ENCODE results near the gene OSBPL9. TPM values are rescaled to one million over a fixed set of nuclear protein-coding genes. Genes with fewer than 3 reads are reported as not detected.

OSBPL9 gene
- total RNA-seq, 1 donor from 2014 or later, result 103 TPM

DNA sequence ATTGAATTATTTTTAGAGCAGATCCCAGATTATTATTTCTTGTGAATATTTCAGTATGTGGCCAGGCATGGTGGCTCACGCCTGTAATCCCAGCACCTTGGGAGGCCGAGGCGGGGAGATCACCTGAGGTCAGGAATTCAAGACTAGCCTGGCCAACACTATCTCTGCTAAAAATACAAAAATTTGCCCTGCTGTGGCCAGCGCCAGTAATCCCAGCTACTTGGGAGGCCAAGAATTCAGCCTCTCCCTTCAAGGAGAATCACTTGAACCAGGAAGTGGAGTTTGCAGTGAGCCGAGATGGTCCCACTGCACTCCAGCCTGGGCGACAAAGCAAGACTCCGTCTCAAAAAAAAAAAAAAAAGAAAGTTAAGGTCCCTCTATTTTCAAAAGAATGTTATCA, 4.3 kb downstream of the OSBPL9 start:
- H3K27me3 Mint-ChIP-seq (ENCODE audit: low read depth), result no peaks in the 10 kb centered on the region
- peaks cover 47% of the 10 kb centered on the region for H3K4me1 Mint-ChIP-seq
- TF ChIP-seq CTCF (IDR thresholded peaks at IDR 0.05; ENCODE audit: unreplicated experiment), result no peak
- DNase-seq (ENCODE audit: low spot score in 2 of 2, unreplicated experiment in 2 of 2), result no peak
- no peaks in the 10 kb centered on the region for H3K9me3 Mint-ChIP-seq
- H3K36me3 Mint-ChIP-seq, result no peaks in the 10 kb centered on the region
- no peak overlapping the region for H3K4me3 Mint-ChIP-seq
- H3K27ac Mint-ChIP-seq, result no peak overlapping the region

DNA sequence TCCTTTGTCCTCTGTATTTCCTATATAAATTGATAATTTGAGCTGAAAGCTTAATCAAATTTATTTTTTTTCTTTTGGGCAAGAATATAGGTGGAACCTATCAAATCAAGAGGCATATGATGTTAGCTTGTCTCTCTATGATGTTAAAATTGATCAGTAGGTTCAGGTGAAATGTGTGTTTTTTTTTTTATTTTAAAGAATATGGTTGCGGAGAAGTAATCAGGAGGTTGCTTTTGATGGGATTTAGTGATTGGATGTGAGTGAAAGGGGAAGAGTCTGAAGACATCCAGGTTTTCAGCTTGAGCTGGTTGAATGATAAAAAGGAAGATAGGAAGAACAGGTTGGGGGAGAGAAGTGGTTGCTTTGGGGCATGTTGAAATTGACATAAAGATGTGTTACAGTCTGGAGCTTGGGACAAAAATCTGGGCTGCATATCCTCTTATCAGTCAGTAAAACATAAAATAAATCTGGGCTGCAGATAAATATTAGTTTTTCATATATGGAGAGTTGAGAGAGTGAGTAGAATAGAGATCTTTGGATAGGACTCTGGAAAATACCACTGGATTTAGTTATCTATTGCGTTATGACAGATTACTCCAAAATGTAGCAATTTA, 5.1 kb downstream of the OSBPL9 start:
- H3K4me3 Mint-ChIP-seq, result no peak overlapping the region

GRCh38 chr1:51622455-51622913, 5.6 kb downstream of the OSBPL9 start:
- H3K9me3 Mint-ChIP-seq, result no peaks in the 10 kb centered on the region
- H3K4me3 Mint-ChIP-seq, result no peak overlapping the region
- DNase-seq (ENCODE audit: low spot score in 2 of 2, unreplicated experiment in 2 of 2), result no peak
- H3K36me3 Mint-ChIP-seq, result no peaks in the 10 kb centered on the region
- no peak for TF ChIP-seq CTCF (IDR thresholded peaks at IDR 0.05; ENCODE audit: unreplicated experiment)
- H3K27me3 Mint-ChIP-seq (ENCODE audit: low read depth), result no peaks in the 10 kb centered on the region
- H3K27ac Mint-ChIP-seq, result peak overlapping the region; percentile 22
- peaks cover 44% of the 10 kb centered on the region for H3K4me1 Mint-ChIP-seq

More for the DNA sequence above, 5.1 kb downstream of the OSBPL9 start:
- DNase-seq (ENCODE audit: low spot score in 2 of 2, unreplicated experiment in 2 of 2), result no peak
- no peaks in the 10 kb centered on the region for H3K9me3 Mint-ChIP-seq
- no peak for TF ChIP-seq CTCF (IDR thresholded peaks at IDR 0.05; ENCODE audit: unreplicated experiment)
- no peaks in the 10 kb centered on the region for H3K27me3 Mint-ChIP-seq (ENCODE audit: low read depth)
- peak overlapping the region; percentile 22 for H3K27ac Mint-ChIP-seq
- no peaks in the 10 kb centered on the region for H3K36me3 Mint-ChIP-seq
- H3K4me1 Mint-ChIP-seq, result peaks cover 45% of the 10 kb centered on the region

DNA sequence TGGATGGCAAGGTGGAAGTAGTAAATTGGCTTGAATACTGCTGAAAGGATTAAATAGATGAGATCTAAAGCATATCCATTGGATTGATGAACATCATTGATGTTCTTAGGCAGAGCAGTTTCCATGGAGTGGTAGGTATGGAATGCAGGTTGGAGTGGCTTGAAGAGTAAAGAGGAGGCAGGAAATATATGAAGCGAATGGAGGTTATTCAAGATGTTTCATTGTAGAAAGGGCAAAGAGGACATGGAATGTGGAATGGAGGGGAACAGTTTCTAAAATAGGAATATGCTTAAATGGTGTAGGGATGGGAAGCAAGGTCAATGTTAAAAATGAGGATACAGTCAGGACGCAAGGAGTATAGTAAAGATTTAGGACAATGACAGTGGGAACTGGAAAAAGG, 6.1 kb downstream of the OSBPL9 start:
- H3K27me3 Mint-ChIP-seq (ENCODE audit: low read depth), result no peaks in the 10 kb centered on the region
- no peak overlapping the region for H3K4me3 Mint-ChIP-seq
- H3K9me3 Mint-ChIP-seq, result no peaks in the 10 kb centered on the region
- no peaks in the 10 kb centered on the region for H3K36me3 Mint-ChIP-seq
- DNase-seq (ENCODE audit: low spot score in 2 of 2, unreplicated experiment in 2 of 2), result no peak
- peak overlapping the region; percentile 2 for H3K27ac Mint-ChIP-seq
- TF ChIP-seq CTCF (IDR thresholded peaks at IDR 0.05; ENCODE audit: unreplicated experiment), result no peak
- peaks cover 40% of the 10 kb centered on the region for H3K4me1 Mint-ChIP-seq

DNA sequence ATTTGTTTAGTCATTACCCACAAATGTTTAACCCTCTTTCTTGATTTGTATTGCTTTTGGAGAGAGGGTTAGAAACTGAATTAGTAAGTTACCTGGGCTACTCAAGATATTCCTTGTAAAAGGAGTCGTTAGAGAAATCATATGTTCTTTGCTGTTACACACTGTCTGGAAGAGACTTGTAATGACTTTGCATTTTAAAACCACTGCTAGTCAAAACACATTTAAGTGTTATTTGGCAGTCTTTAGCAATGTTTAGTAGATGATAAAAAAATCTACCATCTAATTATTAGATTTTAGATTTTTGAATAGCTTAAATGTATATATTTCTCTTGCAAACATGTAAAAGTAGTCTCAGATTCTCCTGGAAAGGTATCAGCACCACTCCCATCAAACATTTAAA, 6.6 kb downstream of the OSBPL9 start:
- Mint-ChIP-seq H3K36me3 (no peaks in the 10 kb centered on the region), H3K27me3 (ENCODE audit: low read depth) (no peaks in the 10 kb centered on the region), H3K4me3 (no peak overlapping the region), H3K27ac (no peak overlapping the region), H3K4me1 (peaks cover 36% of the 10 kb centered on the region), H3K9me3 (no peaks in the 10 kb centered on the region)
- no peak for DNase-seq (ENCODE audit: low spot score in 2 of 2, unreplicated experiment in 2 of 2)
- TF ChIP-seq CTCF (IDR thresholded peaks at IDR 0.05; ENCODE audit: unreplicated experiment), result no peak

All from mesothelial cell of epicardium (in vitro differentiated cells).